HL-60/S4 treated with retinoic acid at 250 ng/mL for 4 days and 3 days (cell line): ENCODE measurements around the gene SMIM24.

Experiments used
- in situ Hi-C: fragments of 300-500 bp; cut with MboI; formaldehyde crosslinking; loops from 2 replicates; pipeline ENCODE4 v1.7.0; 2022; ENCODE audit warnings: low sequenced_read_pairs

The SMIM24 gene

GRCh38 chr19:3476830-3477229, 3.5 kb downstream of the SMIM24 start:
- in situ Hi-C loops, result no loop called here

- in situ Hi-C loops, result no loop called here
These were observed 4.9 kb downstream of the SMIM24 start for GRCh38 chr19:3475449-3475848.

- in situ Hi-C loops, result no loop called here
These were observed 5.7 kb downstream of the SMIM24 start for GRCh38 chr19:3474614-3475013.

GRCh38 chr19:3474010-3474409, 6.3 kb downstream of the SMIM24 start:
- in situ Hi-C loops, result no loop called here

GRCh38 chr19:3471954-3472655, 8.2 kb downstream of the SMIM24 start:
- in situ Hi-C loops, result no loop called here

GRCh38 chr19:3470500-3471128, 9.7 kb downstream of the SMIM24 start:
- in situ Hi-C loops, result no loop called here

GRCh38 chr19:3469638-3470499, 10.5 kb downstream of the SMIM24 start:
- in situ Hi-C loops, result no loop called here

GRCh38 chr19:3468211-3468610, 12.1 kb downstream of the SMIM24 start:
- in situ Hi-C loops, result no loop called here

GRCh38 chr19:3467437-3468198, 12.7 kb downstream of the SMIM24 start:
- in situ Hi-C loops, result no loop called here

GRCh38 chr19:3466635-3467034, 13.7 kb downstream of the SMIM24 start:
- in situ Hi-C loops, result no loop called here

GRCh38 chr19:3465552-3465951, 14.8 kb downstream of the SMIM24 start:
- in situ Hi-C loops, result no loop called here

GRCh38 chr19:3464587-3465235, 15.6 kb downstream of the SMIM24 start:
- in situ Hi-C loops, result no loop called here

- in situ Hi-C loops, result no loop called here
These were observed 16.4 kb downstream of the SMIM24 start for GRCh38 chr19:3463714-3464586.

GRCh38 chr19:3462991-3463713, 17.2 kb downstream of the SMIM24 start:
- in situ Hi-C loops, result no loop called here

- in situ Hi-C loops, result no loop called here
These were observed 20.3 kb downstream of the SMIM24 start for GRCh38 chr19:3459965-3460582.

- in situ Hi-C loops, result no loop called here
These were observed 21.0 kb downstream of the SMIM24 start for GRCh38 chr19:3459089-3459881.

GRCh38 chr19:3458229-3459088, 21.9 kb downstream of the SMIM24 start:
- in situ Hi-C loops, result no loop called here
